Measurements from ENCODE around the gene PGA5. TPM values are rescaled to one million over a fixed set of nuclear protein-coding genes. Genes with fewer than 3 reads are reported as not detected.
A peak's percentile ranks its signal among the peaks of the same experiment; 100 is the strongest.

PGA5 gene
- total RNA-seq, 6 donors from 2014 or later = 0.30 to 1.2 TPM; not detected in 4

DNA sequence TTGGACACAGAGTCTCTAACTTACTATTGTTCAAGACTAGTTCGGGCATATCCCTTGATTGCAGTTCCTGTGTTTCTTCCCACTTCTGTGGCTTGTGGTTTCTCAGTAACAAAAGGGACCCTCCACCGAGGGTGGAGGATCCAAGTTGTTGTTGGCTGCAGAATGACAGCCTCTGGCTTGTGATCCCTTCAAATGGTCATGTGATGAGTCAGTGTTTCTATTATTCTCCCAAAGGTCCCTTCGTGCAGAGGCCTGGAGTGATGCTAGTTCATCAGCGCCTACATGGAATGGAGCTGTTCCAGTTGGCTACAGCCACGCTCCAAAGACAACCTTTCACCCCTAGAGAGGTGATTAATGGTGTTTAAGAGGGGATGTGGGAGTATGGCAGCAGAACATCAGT, 56.8 kb downstream of the PGA5 start:
- H3K4me1 ChIP-seq = peaks cover 20 to 23% (median 21%) of the 10 kb centered on the region in 4 donors
- DNase-seq (no peak), ATAC-seq (ENCODE audit: low FRiP score in 2 of 2) (peak in 1 of 2 donors; percentile 72)
- no peak overlapping the region for H3K4me3 ChIP-seq
- no peaks in the 10 kb centered on the region for H3K9me3 ChIP-seq
- WGBS, 2 donors = 50 to 54% methylated on average over 5 of the region's 5 CpGs
- peaks cover 27 to 50% (median 38%) of the 10 kb centered on the region in 4 donors for H3K36me3 ChIP-seq
- TF ChIP-seq, protein P1, sequence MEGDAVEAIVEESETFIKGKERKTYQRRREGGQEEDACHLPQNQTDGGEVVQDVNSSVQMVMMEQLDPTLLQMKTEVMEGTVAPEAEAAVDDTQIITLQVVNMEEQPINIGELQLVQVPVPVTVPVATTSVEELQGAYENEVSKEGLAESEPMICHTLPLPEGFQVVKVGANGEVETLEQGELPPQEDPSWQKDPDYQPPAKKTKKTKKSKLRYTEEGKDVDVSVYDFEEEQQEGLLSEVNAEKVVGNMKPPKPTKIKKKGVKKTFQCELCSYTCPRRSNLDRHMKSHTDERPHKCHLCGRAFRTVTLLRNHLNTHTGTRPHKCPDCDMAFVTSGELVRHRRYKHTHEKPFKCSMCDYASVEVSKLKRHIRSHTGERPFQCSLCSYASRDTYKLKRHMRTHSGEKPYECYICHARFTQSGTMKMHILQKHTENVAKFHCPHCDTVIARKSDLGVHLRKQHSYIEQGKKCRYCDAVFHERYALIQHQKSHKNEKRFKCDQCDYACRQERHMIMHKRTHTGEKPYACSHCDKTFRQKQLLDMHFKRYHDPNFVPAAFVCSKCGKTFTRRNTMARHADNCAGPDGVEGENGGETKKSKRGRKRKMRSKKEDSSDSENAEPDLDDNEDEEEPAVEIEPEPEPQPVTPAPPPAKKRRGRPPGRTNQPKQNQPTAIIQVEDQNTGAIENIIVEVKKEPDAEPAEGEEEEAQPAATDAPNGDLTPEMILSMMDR (IDR thresholded peaks at IDR 0.05) = no peak
- no peak for TF ChIP-seq POLR2AphosphoS5 (IDR thresholded peaks at IDR 0.05)
- no peak for TF ChIP-seq POLR2A (IDR thresholded peaks at IDR 0.05)
- no peak overlapping the region for H3K27ac ChIP-seq
- H3K27me3 ChIP-seq = peaks cover 0 to 18% (median 7%) of the 10 kb centered on the region in 4 donors

DNA sequence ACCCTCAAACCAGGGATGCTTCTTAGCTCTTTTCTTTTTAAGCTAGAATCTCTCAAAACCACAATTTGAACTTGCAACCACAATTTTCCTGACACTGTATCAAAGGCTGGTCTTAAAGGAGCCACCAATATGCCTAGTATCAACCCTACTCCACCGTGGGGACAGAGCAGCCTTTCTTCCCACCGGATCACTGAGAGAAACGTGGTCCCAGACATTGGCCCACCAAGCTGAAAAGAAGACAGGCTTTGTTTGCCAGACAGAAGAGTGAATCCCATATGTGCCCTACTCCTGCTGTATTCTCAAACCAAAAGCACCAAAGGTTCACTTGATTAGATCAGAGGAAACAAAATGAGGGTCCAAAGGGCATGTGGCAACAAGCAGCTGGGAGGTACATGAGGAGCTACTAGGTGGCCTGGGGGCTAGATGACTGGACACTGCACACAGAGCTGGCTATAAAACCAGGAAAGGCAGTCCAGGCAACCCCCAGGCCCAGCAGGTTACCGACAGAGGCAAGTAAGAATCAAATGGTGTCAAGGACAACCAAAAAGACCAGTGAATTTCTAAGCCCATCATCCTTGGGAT, 57.8 kb downstream of the PGA5 start:
- TF ChIP-seq POLR2AphosphoS5 (IDR thresholded peaks at IDR 0.05) = no peak
- no peak for TF ChIP-seq EP300 (IDR thresholded peaks at IDR 0.05)
- TF ChIP-seq POLR2A (IDR thresholded peaks at IDR 0.05) = no peak
- TF ChIP-seq, protein P1 (IDR thresholded peaks at IDR 0.05) = no peak
- Histone ChIP-seq H3K36me3 (peaks cover 36 to 60% (median 48%) of the 10 kb centered on the region in 4 donors), H3K27me3 (peaks cover 0 to 18% (median 7%) of the 10 kb centered on the region in 4 donors), H3K9me3 (no peaks in the 10 kb centered on the region), H3K27ac (no peak overlapping the region), H3K4me3 (no peak overlapping the region), H3K4me1 (peaks cover 18 to 21% (median 20%) of the 10 kb centered on the region in 4 donors)
- WGBS, 2 donors = 87 to 96% methylated on average over 4 of the region's 4 CpGs
- no peak for ATAC-seq (ENCODE audit: low FRiP score in 2 of 2)
- no peak for DNase-seq

Other genes with a start within 250 kb of the PGA5 start
- gene CD5, start 138.7 kb upstream of the PGA5 start, total RNA-seq = 1 to 10 TPM; 1.2 to 3.1 (median 2.1) TPM
- gene VPS37C, start 79.7 kb upstream of the PGA5 start, total RNA-seq = 10 to 100 TPM; 14.7 to 42.0 (median 24.3) TPM
- gene PGA3, start 37.7 kb upstream of the PGA5 start, total RNA-seq = under 1 TPM in 2 of 6 donors, not detected in 4; 0.14 to 0.67 TPM
- gene PGA4, start 18.8 kb upstream of the PGA5 start, total RNA-seq = under 1 TPM in 2 of 6 donors, not detected in 4; 0.14 to 0.44 TPM
- gene VWCE, start 54.1 kb downstream of the PGA5 start, total RNA-seq = 10 to 100 TPM in 1 of 6 donors, 1 to 10 TPM in 1, under 1 TPM in 4; 0.40 to 10.5 (median 0.79) TPM
- 100 to 1,000 TPM in 5 of 6 donors, 10 to 100 TPM in 1; 98.4 to 152 (median 139) TPM for gene DDB1, start 91.9 kb downstream of the PGA5 start, total RNA-seq
- 10 to 100 TPM; 26.4 to 75.4 (median 36.1) TPM for gene TKFC, start 92.1 kb downstream of the PGA5 start, total RNA-seq
- gene CYB561A3, start 120.7 kb downstream of the PGA5 start, total RNA-seq = 100 to 1,000 TPM in 1 of 6 donors, 10 to 100 TPM in 5; 30.3 to 113 (median 50.4) TPM
- 10 to 100 TPM; 23.5 to 95.3 (median 34.5) TPM for gene TMEM138, start 121.2 kb downstream of the PGA5 start, total RNA-seq
- 10 to 100 TPM in 3 of 6 donors, 1 to 10 TPM in 2, under 1 TPM in 1; 0.78 to 16.1 (median 10.1) TPM for gene TMEM216, start 151.4 kb downstream of the PGA5 start, total RNA-seq
- 10 to 100 TPM; 34.5 to 81.7 (median 57.1) TPM for gene CPSF7, start 188.8 kb downstream of the PGA5 start, total RNA-seq
- gene SDHAF2, start 188.9 kb downstream of the PGA5 start, total RNA-seq = 10 to 100 TPM; 20.9 to 63.9 (median 34.6) TPM

Data from upper lobe of left lung (tissue), 6 donors.